IMR-90 (cell line): ENCODE results near the gene OSBP2.

ENCODE experiments used
- CTCF ChIP-seq: conservative IDR thresholded peaks from 2 replicates; pipeline ENCODE4 v1.5.1; 2012; ENCODE audit warnings: mild to moderate bottlenecking, low read depth, low read length, improper control_type of control experiment
- POLR2A ChIP-seq: IDR thresholded peaks from 2 replicates; pipeline ENCODE4 v1.6.1; 2012; ENCODE audit warnings: mild to moderate bottlenecking, low read depth, low read length
- RAD21 ChIP-seq: IDR thresholded peaks from 2 replicates; pipeline ENCODE4 v1.6.1; 2012; ENCODE audit warnings: low read length, improper control_type of control experiment
- RFX5 ChIP-seq: IDR thresholded peaks from 2 replicates; pipeline ENCODE4 v1.8.0; 2012; ENCODE audit warnings: low read depth, mild to moderate bottlenecking, low read length, moderate library complexity

- TF ChIP-seq POLR2A (no peak), RFX5 (no peak), RAD21 (no peak), CTCF (no peak)
Measured at GRCh38 chr22:30712094-30712493, 17.4 kb downstream of the OSBP2 start.
